Panc1 (cell line): ENCODE data around the gene FBXL22.

Experiments used
- TCF7L2 ChIP-seq: IDR thresholded peaks from 2 replicates; pipeline ENCODE4 v1.6.1; 2011; ENCODE audit warnings: mild to moderate bottlenecking, low read depth, low read length, inconsistent platforms
- TF ChIP-seq, protein P1 (sequence below): fragments of 450-650 bp; IDR thresholded peaks from 2 replicates; pipeline ENCODE4 v1.5.1; 2017; ENCODE audit warnings: mild to moderate bottlenecking

DNA sequence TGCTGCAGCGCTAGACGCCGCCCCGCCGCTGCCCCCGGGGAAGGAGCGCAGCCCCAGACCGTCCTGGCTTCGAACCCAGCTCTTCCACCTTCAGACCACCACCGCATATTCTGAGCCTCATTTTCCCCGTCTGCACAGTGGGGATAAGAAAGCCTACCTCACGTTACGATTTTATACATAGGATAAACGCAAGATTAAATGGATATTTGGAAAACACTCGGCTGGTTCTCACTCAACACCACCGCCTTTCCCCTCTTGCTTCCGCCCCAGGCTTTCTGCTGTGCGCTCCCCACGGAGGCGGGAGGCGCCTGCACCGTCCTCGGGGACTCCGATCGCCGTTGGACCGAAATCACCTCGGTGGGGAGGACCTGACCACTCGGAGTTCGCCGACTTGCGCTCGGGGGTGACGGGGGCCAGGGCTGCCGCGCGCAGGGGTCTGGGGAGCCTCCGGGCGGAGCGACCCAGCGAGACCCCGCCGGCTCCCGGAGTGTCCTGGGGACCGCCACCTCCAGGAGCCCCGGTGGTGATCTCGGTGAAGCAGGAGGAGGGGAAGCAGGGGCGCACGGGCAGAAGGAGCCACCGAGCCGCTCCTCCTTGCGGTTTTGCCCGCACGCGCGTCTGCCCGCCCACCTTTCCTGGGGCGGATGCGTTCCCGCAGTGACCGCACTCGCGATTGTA, 4.0 kb downstream of the FBXL22 start:
- TF ChIP-seq, protein P1, sequence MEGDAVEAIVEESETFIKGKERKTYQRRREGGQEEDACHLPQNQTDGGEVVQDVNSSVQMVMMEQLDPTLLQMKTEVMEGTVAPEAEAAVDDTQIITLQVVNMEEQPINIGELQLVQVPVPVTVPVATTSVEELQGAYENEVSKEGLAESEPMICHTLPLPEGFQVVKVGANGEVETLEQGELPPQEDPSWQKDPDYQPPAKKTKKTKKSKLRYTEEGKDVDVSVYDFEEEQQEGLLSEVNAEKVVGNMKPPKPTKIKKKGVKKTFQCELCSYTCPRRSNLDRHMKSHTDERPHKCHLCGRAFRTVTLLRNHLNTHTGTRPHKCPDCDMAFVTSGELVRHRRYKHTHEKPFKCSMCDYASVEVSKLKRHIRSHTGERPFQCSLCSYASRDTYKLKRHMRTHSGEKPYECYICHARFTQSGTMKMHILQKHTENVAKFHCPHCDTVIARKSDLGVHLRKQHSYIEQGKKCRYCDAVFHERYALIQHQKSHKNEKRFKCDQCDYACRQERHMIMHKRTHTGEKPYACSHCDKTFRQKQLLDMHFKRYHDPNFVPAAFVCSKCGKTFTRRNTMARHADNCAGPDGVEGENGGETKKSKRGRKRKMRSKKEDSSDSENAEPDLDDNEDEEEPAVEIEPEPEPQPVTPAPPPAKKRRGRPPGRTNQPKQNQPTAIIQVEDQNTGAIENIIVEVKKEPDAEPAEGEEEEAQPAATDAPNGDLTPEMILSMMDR: no peak; the same call in none of the 2 replicates
- TF ChIP-seq TCF7L2: no peak
